SW 1271 (cell line): Measurements from ENCODE around the gene AP2A2.

ENCODE experiments used
- DNase-seq, 2 experiments: peaks; one replicate each; lab custom pipeline; 2025; lab: John Stamatoyannopoulos, UW

The AP2A2 gene

GRCh38 chr11:1030086-1030485, 104.4 kb downstream of the AP2A2 start:
- DNase-seq = no peak

GRCh38 chr11:1030556-1030955, 104.9 kb downstream of the AP2A2 start:
- no peak for DNase-seq

GRCh38 chr11:1031121-1031899, 105.6 kb downstream of the AP2A2 start:
- no peak for DNase-seq

GRCh38 chr11:1032310-1032891, 106.7 kb downstream of the AP2A2 start:
- no peak for DNase-seq

GRCh38 chr11:1033016-1033798, 107.5 kb downstream of the AP2A2 start:
- no peak for DNase-seq

- DNase-seq = no peak
These were observed 108.3 kb downstream of the AP2A2 start for GRCh38 chr11:1034001-1034400.

GRCh38 chr11:1034456-1035295, 109.0 kb downstream of the AP2A2 start:
- no peak for DNase-seq

GRCh38 chr11:1035577-1036283, 110.1 kb downstream of the AP2A2 start:
- DNase-seq = no peak

GRCh38 chr11:1036303-1036923, 110.7 kb downstream of the AP2A2 start, which contains the start of gene MUC6:
TSS of gene MUC6 (minus strand) at chr11:1036718. CDS start at chr11:1036655, 63 bp downstream.
- no peak for DNase-seq

- no peak for DNase-seq
These were observed 111.3 kb downstream of the AP2A2 start for GRCh38 chr11:1036931-1037330.

- no peak for DNase-seq
These were observed 111.9 kb downstream of the AP2A2 start for GRCh38 chr11:1037506-1038055.

GRCh38 chr11:1038361-1038760, 112.7 kb downstream of the AP2A2 start:
- DNase-seq = no peak

GRCh38 chr11:1038921-1039320, 113.3 kb downstream of the AP2A2 start:
- DNase-seq = no peak

GRCh38 chr11:1039481-1040427, 114.1 kb downstream of the AP2A2 start:
- no peak for DNase-seq

GRCh38 chr11:1040428-1041148, 114.9 kb downstream of the AP2A2 start:
- no peak for DNase-seq

GRCh38 chr11:1041149-1041467, 115.4 kb downstream of the AP2A2 start:
- DNase-seq = no peak

- DNase-seq = no peak
These were observed 115.8 kb downstream of the AP2A2 start for GRCh38 chr11:1041471-1041870.

- no peak for DNase-seq
These were observed 116.4 kb downstream of the AP2A2 start for GRCh38 chr11:1041936-1042608.
